Stimulated activated CD8-positive, alpha-beta memory T cell treated with anti-CD3 and anti-CD28 coated beads, Interleukin-12 subunit alpha, Interleukin-12 subunit beta, amount 100 ng/mL, for 1 hour (primary cell): ENCODE measurements around the gene DHCR24.

Source experiments
- DNase-seq: peaks from one replicate; pipeline ENCODE4 v3.0.0-alpha.2; 2020; ENCODE audit warnings: low read depth

Gene DHCR24

DNA sequence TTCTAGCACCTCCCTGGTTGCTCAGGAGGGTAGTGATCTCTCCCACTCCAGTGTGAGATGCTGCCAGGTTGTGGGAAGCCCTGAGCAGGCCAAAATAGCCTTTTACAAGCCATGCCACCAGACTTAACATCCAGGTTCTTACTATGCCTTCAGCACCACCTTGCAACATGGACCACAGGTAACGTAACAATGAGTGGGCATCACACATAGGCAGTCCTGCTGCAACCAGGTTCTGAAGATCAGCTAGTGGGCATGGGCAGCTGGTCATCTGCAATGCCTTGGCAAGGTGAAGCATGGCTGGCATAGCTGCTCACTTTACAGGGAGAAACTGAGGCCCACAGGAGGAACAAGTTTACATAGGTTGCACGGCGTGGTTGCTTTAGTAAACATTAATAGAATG is 40.7 kb downstream of the DHCR24 start:
- no peak for DNase-seq

DNA sequence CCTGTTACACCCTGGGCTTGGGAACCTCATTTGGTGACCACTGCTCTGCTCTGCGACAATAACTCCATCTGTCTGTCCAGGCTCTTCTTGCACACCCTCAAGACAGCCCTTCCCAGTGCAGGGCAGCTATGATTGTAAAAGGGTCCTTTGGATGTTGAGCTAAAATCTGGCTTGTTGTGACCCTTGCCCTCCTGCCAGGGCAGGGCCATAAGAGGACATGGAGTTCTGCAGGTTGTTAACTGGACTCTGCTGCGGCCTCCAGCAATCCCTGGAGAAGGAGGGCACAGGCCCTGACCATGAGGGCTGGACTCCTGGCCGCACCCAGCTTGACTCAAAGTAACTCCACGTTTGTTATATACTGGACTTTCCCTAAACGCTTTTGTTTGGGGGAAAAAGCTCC is 41.2 kb downstream of the DHCR24 start:
- no peak for DNase-seq

DNA sequence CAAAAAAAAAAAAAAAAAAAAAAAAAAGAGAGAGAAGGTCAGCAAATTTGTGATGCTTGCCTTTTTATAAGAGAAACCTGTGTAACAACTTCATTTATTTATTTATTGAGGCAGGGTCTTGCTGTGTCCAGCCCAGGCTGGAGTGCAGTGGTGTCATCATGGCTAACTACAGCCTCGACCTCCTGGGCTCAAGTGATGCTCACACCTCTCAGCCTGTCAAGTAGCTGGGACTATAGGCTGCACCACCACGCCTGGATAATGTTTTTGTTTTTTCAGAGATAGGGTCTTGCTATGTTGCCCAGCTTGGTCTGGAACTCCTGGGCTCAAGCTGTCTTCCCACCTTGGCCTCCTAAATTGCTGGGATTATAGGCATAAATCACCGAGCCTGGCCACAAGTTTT is 42.4 kb downstream of the DHCR24 start:
- no peak for DNase-seq

DNA sequence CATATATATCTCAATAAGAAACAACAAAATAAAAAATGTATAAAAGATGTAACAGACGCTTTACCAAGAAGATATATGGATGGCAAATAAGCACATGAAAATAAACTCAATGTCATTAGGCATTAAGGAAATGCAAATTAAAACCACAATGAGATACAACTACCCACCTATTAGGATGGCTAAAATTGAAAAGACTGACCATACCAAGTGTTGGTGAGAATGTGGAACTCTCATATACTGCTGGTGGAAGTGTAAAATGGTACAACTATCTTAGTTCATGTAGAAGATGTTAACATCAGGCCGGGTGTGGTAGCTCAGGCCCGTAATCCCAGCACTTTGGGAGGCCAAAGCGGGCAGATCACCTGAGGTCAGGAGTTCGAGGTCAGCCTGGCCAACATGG is 43.5 kb downstream of the DHCR24 start:
- DNase-seq: no peak

DNA sequence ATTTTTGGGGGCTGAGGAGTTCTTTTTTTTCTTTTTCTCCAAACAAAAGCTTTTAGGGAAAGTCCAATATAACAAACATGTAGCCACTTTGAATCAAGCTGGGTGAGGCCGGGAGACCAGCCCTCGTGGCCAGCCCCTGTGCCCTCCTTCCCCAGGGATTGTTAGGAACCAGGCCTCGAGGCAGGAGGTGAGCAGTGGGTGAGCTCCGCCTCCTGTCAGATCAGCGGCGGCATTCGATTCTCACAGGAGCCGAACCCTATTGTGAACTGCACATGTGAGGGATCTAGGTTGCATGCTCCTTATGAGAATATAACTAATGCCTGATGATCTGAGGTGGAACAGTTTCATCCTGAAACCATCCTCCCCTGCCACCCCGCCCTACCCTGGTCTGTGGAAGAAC is 44.0 kb downstream of the DHCR24 start:
- DNase-seq: no peak

DNA sequence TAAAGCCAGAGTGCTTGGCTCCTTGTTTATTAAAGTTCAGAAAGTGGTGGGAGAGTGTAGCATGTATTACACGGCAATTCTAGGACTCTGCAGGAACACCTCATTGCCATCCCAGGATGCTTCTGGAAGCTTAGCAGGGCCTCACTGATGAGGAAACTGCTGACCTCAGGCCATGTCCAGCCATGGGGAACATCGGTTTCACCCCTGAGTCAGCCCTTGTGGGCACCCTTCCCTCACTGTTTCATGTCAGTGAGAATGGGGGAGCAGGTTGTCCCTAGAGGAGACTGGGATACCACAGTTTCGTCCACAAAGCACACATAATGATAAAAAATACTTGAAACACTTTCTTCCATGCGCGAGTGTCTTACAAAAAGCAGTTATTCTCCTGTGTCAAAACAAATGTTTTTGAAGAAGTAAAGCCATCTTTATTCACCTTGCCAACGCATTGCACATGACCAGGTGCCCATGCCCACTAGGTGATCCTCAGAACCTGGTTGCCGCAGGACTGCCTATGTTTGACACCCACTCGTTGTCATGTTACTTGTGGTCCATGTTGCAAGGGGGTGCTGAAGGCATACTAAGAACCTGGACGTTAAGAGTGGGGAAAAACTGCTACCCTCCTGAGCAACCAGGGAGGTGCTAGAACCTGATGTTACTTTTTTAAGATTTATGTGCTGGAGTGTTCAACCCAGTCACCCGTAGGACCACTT is 44.6 kb downstream of the DHCR24 start:
- no peak for DNase-seq

DNA sequence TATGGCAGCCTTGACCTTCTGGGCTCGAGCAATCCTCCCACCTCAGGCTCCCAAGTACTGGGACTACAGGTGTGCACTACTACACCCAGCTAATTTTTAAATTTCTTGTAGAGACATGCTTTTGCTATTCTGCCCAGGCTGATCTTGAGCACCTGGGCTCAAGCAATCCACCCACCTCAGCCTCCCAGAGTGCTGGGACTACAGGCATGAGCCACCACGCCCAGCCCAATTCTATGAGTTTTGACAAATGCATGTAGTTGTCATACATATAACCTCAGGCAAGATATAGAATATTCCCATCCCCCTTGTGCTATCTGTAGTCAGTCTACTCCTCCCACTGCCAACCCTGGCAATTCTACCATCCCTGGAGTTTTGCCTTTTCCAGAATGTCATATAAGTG is 47.2 kb downstream of the DHCR24 start:
- no peak for DNase-seq

DNA sequence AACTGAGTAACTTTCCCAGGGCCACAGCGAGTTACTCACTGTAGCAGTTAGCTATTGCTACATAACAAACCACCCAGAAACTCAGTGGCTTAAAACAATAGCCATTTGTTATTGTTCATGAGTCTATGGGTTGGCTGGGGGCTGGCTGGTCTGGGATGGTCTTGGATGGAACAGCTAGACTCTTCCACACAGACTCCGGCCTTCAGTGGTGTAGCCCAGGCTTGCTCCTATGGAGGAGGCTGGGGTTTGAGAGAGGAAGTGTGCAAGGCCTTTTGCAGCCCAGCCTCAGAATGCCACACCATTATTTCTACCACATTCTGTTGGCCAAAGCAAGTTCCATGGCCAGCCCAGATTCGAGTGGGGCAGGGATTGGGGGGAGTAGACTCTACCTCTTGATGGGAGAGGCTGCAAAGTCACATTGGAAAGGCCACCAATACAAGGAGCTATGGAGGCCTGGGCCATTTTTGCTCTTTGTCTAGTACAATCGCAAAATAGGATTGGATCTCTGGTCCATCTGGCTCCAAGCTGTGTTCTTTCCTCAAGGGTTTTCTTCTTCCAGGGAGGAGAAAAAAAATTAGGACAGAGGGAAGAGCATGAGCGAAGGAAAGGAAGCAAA is 48.3 kb downstream of the DHCR24 start:
- DNase-seq: no peak

DNA sequence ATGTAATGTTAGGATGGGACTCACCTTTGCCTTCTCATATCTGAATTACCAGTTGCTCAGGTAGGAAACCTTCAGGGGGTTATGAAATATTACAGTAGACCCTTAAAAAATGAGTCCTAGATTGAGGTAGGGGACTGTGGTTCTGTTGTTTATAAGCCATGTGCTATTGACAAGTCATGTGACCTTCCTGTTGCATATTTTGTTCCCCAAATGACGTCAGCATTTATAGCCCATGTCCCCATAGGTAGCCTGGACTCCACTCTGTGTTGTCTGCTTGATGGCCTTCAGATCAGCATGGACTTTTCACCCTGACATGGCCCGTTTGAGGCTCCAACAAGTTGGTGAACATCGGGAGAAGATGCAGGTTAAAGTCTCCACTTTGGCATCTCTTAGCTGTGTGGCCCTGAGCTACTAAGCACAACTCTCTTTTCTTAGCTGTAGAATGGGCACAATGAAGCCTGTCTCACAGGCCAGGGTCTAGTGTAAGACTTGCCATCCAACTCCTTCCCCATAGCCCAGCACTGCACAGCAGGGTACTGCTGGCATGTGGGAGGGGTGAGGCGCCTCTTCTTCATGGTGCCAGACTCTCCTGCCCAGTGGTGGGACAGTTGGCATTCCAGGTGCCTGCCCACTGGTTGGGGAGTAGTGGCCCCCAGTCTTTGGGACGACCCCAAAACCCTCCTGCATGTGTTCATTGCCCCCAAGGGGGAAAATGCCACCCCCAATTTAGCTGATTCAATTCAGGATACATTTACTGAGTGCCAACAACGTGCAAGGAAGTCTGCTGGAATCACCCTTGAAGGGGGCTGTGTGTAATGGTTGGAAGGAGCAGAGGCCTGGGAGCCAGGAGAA is 49.8 kb downstream of the DHCR24 start:
- DNase-seq: no peak

DNA sequence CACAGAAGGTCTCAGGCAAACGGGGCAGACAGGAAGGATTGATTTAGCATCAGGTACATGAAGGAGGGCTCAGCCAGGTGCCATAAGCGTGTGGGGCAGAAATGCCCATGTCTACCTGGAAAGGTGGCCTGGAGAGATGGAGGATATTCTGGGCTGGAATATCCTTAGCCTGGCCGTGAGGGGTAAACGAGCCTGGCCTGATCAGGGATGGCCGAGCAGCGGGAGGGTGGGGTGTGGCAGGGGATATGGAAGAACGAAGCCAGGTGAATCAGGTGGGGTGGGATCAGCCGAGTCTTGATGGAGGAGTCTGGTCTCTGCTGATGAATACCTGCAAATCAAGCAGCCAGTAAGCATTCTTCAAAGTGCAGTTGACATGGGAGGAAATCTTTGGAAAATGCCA is 50.4 kb downstream of the DHCR24 start:
- no peak for DNase-seq

DNA sequence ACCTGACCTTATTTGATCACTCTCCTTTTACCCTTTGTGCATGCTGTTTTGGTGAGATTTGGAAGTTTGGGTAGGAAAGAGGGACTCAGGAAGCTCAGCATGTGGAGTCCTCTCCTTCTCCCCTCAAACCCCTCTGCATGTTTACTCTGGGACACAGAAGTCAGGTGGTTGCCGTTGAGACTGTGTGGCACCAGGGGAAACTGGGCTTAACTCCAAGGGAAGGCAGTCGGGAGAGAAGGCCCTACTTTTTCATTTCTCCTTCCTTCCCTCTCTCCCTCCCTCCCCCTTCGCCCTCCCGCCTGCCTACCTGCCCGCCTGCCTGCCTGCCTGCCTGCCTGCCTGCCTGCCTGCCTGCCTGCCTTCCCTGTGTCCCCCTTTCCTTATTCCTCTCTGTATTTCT is 51.0 kb downstream of the DHCR24 start:
- DNase-seq: no peak

DNA sequence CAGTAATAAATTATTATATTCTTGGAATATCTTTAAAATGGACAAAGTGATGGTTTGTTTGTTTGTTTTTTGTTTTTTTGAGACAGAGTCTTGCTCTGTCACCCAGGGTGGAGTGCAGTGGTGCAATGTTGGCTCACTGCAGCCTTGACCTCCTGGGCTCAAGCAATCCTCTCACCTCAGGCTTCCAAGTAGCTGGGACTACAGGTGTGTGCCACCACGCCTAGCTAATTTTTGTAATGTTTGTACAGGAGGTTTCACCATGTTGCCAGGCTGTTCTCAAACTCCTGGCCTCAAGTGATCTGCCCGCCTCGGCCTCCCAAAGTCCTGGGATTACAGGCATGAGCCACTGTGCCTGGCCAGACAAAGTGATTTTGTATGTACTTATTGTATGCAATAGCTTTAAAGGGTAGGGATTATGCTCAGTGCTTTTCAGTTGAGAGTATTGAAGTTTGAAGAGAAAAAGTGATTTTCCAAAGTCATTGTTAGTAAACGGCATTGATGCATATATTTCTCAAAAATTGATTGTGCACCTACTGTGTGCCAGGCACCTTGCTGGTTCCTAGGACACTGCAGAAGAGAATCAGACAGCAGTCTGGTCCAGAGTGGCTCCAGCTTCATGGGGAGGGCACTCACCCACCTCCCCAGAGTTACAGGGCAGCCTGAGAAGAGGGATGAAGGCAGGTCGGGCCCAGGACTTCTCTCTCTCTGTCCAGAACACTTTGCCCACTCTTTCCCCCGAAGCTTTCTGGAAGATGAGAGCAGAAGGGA is 51.7 kb downstream of the DHCR24 start:
- DNase-seq: no peak

DNA sequence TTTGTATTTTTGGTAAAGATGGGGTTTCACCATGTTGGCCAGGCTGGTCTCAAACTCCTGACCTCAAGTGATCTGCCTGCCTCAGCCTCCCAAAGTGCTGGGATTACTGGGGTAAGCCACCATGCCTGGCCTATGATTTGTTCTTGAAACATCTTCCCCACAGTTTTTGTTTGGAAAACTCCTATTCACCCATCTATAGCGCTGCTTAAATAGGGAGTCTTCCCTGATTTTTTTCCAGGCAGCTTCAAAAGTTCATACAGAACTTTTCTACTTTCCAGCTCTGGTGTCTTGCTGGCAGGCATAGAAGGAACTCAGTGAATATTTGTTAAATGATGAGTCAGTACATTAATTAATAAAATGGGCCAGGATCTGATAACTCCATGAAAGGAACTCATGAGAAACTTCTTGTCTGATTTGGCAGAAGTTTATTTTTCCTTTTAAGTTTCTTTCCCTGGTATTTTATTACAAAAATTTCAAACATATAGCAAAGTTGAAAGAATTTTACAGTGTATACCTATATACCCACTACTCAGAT is 52.9 kb downstream of the DHCR24 start:
- no peak for DNase-seq

DNA sequence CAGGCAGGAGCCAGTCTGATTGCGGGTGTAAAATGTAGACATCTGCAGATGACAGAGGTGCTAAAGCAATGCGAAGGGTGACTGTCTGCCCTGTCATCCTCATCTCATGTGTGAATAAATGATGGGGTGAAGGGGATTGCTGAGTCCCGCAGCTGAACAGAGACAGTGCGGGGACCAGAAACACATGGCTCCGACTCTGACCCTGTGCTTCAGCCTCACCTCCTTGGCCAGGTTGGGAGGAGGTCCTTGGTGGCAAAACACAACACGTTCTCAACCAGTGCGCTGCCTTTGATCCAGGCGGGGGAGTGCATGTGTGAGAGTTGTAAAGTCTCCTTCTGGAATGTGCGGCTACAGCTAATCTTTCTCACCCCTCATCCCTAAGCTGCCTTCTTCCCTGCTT is 53.9 kb downstream of the DHCR24 start:
- no peak for DNase-seq

DNA sequence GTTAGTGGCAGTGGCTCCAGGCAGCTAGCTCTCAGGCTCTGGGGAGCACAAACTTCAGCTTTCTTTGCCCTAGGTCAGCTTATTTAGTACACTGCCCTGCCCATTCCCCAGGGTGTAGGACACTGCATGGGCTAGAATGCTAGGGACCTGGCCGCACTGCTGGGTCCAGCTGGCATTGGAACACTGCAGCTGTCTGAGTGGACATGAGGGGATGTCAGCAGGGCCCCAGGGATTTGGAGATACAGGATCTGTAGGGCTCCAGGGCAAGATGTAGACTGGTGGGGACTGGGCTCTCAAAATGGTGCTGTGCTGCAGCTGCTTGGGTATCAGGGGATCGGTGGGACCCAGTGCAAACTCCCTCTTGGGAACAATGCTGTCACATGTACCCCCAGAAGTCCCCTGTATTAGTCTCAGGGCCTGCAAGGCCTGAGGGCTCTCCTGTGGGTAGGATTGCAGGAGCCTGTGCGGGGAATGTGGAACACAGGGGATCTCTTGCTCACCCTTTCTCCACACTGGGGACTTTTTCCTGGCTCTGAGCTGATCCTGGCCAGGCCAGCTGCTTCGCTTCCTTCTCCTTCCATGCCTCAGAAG is 60.7 kb downstream of the DHCR24 start:
- no peak for DNase-seq

DNA sequence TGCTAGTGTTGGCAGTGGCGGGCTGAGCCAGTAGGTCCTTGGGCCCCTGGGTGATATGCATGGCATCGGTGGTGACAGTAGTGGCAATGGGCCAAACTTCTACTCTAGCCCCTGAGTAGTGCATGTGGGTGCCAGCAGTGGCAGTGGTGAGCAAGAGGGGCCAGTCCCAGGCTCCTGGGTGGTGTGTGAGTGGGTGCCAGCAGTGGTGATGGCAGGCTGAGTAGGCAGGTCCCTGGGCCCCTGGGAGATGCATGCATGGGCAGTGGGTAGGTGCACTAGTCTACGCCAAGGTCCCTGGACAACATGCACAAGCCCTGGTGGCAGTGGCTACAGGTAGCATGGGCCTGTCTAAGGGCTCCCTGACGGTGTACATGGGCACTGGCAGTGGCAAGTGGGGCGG is 61.3 kb downstream of the DHCR24 start:
- no peak for DNase-seq

DNA sequence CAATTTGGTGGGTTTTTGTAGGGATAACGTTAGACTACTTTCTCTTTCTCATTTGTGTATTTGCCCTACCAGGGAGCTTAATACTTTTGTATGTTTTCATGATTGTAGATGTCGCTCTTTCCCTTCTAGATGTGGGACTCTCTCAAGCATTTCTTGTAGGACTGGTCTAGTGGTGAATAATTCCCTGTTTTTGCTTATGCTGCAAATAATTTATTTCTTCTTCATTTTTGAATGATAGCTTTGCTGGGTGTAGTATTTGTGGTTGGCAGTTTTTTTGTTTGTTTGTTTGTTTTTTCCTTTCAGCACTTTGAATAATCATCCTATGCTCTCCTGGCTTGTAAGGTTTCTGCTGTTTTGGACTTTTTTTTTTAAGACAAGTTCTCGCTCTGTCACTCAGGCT is 63.3 kb downstream of the DHCR24 start:
- no peak for DNase-seq

DNA sequence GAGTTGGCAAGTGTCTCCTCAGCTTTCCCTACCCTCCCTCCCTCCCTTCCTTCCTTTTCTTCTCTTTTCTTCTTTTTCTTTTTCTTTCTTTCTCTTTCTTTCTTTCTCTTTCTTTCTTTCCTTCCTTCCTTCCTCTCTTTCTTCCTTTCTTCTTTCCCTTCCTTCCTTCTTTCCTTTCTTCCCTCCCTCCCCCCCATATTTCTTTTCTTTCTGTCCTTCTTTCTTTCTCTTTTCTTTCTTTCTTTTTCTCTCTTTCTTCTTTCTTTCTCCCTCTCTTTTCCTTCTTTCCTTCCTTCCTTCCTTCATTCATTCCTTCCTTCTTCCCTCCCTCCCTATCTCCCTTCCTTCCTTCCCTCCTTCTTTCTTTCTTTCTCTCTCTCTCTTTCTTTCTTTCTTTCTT is 67.3 kb downstream of the DHCR24 start:
- no peak for DNase-seq

DNA sequence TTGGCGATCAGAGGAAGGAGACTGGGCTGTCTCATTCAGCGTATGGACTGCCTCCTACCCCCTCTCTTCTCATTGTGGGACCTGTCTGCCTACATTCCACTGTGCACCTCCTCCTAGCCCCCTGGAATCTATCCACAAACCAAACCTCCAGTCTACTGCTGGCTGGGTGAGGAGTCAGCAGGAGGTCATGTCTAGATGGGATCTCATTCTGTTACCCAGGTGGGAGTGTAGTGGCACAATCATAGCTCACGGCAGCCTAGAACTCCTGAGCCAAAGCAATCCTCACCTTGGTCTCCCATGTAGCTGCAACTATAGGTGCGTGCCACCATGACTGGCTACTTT is 67.8 kb downstream of the DHCR24 start:
- no peak for DNase-seq

DNA sequence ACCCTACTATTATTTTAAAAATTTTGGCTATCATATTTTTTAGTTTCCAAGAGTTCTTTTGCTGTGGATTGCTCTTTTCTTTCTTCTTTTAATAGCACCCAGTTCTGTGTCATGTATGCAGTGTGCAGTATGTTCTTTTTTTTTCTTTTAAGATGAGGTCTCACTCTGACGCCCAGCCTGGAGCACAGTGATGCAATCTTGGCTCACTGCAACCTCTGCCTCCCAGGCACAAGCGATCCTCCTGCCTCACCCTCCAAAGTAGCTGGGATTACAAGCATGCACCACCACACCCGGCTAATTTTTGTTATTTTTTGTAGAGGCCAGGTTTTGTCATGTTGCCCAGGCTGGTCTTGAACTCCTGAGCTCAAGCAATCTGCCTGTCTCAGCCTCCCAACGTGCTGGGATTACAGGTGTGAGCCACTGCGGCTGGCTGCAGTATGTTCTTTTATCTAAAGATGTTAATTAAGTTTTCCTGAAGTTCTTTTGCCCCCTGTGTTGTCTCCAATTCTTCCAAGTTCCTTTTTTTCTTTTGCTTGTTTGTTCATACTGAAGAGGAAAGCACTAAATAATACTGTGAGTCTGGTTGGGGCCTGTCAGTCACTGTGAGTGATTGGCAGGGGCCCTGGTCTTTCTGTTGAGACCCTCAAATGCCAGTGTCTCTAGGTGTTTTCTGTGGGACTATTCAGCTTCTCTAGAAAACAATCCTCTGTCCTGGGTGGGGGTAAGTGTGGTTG is 68.4 kb downstream of the DHCR24 start:
- no peak for DNase-seq

DNA sequence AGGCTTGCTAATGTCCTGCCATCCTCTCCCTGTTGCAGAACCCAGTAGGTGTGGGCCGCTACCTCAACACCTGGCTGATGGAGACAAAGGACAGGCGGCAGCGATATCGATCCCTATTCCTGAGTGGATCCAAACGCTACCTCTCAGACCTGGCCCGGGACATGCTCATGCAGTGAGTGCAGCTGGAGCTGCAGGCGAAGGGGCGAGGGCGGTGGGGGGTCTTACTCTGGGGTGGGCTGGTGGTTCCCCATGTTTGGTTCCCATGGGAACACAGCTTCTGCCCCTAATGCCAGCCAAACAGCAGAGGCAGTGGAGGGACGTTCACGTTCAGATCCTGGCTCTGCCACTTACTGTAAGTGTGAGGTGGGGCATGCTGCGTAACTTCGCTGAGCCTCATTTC is 70.0 kb downstream of the DHCR24 start:
- no peak for DNase-seq
